GM21528 (cell line): ENCODE measurements around the gene PALLD.
"Not testable (repeated sequence)": the region's sequence is repeated elsewhere in the genome, so short reads cannot be mapped to it uniquely, and the experiment has no call there.

Source experiments
- ATAC-seq: cut with Tn5 transposase; IDR thresholded peaks from one replicate; pipeline ENCODE4 v1.9.1; 2021; ENCODE audit warnings: mild to moderate bottlenecking, moderate library complexity; ENCODE audit not compliant: unreplicated experiment, low FRiP score

PALLD gene

DNA sequence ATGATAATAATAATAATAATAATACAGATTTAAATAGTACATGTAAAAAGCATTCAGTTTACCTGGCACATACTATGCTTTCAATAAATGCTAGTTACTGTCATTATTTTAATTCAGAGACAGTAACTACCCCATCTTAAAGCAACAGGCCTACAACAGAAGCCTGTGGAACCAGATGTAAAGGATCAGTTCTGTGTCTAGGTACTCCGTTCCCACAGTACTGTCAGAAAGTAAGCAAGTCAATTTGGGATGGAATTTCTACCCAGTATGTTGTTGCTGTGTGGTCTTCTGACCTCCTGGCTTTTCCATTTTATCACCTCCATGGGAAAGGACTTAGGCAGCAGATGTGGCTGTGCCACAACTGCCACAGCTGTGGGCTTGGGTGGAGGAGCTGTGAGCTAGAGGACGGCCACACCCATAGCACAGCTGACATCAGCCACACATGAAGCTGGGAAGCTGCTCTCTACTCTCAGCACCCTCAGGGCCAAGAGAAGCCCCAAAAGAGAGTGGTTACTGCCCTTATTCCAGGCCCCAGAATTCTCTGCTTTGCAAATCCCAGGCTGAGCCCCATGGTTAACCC, 410.4 kb downstream of the PALLD start:
- ATAC-seq: no peak

DNA sequence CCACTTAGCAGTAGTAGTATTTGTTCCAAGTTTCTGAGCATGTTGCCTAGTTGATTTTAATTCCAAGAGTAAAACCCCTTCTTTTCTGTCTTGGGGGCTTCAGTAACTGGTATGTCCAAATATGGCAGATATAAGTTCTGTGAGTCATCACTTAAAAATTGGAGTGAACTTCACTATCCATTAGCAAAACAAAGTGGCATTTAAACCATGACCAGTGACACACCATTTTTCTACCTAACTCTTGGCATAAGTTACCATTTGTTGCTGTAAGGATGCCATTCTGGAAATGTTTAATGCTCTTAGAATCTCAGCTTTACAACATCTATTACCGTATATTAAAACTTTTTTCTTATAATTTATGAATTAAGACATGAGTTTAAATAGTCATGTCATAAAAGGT, 411.2 kb downstream of the PALLD start:
- no peak for ATAC-seq

DNA sequence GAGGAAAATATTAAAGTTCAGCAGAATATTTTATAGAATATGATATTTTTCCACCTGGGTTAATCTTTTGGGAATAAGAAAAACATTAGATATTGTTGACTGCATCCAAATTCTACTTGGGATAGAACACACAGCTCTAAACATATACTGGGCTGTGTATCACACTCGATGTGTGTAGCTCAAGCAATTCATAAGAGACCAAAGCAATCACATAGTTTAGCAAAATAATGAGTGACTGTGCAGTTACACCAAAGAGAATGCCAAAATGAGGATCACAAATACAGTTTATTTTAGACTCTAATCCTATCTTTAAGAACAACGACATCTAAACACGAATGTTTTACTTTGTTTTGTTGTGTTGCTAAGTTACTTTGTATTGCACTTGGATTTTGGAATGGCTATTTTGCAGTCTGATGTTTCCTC, 412.0 kb downstream of the PALLD start:
- ATAC-seq: no peak

- ATAC-seq: no peak
Measured at GRCh38 chr4:168914095-168914494, 417.2 kb downstream of the PALLD start.

GRCh38 chr4:168917138-168917779, 420.4 kb downstream of the PALLD start:
- no peak for ATAC-seq

DNA sequence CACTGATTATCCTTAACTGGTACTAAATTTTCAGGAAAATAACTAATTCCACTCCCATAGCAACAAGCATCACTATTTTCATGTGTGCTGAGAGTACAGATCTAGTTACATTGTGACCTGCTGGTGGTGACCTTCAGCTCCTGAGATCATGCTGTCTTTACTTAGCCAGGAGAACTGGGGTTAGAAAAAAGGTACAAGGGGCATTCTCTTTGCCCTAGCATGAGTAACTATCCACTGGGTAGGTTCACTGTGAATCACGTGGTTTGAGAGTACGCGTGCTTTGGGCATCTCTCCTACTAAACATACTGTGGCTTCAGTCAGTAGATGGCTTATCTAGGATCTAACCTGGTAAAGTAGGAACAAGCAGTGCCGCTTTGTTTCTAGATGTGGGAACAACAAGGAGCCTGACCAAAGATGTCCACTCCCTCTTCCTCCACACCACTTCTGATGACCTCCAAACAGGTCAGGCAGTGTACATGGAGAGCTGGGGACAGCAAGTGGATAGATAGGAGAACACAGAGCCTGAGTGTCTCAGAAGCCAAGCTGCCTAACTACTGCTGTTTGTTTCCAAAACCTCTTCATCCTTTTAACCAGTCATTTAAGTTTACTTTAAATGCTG, 423.0 kb downstream of the PALLD start:
- no peak for ATAC-seq

- no peak for ATAC-seq
Measured at GRCh38 chr4:168920441-168921065, 423.7 kb downstream of the PALLD start.

DNA sequence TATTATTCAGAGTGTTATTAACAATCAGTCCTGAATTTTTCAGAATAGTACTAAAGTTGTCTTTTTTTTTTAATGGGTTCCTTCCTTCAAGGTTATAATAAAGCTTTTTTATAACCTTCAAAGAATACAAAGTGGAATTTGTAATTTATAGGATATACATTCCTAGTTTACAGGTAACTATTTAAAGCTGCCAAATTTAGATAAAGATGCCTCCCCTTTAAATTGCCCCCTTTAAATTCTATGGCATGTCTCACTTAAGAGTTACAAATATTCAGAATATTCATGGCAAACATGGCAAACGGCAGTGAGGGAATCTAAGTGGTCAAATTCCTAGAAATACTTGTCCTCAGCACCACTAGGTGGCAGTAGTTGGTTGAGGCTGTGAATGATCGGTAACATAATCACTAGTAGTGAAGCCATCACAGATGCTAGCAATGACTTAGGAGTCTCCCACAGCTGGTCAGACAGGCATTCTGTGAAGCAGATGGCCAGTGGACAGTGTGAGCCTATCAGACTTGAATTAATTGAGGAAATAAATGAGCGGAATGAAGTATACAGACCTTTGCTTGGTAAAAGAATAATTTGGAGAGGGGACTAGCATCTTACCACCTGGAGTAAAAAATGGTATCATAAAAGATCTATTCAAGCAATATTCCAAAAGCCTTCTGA, 426.8 kb downstream of the PALLD start:
- peak; percentile 87 for ATAC-seq

- ATAC-seq: no peak
Measured at GRCh38 chr4:168924667-168925066, 427.8 kb downstream of the PALLD start.

DNA sequence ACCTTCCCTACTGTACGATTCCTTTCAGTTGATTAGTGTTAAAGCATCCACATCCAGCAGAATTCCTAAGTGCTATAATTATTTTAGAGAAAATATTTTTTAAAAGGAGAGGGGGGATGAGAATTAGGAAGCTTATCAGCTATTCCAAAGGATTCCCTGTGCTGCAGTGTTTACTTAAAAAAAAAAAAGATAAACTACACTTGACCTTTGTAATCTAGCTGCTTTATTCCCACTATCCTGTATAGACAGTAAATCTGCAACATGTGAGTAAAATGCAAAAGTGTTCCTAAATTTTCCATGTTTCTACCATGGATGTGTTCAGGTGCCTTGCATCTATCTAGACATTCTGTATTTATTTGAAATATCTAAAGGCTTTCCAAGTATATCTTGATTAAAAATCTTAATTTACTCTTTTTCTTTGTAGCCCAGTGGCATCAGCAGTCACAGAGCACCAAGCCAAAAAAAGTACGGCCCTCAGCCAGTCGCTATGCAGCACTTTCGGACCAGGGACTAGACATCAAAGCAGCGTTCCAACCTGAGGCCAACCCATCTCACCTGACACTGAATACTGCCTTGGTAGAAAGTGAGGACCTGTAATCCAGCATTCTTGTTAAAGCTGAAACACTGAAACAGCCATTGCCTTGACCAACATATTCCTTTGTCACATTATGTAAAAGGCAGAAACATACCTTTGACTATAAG, 429.1 kb downstream of the PALLD start:
- no peak for ATAC-seq

GRCh38 chr4:168928346-168928745, 431.5 kb downstream of the PALLD start:
- no peak for ATAC-seq

- no peak for ATAC-seq
Measured at GRCh38 chr4:168928875-168929274, 432.0 kb downstream of the PALLD start.

- no peak for ATAC-seq
Measured at GRCh38 chr4:168930413-168931196, 433.8 kb downstream of the PALLD start.

GRCh38 chr4:168931215-168931650, 434.4 kb downstream of the PALLD start:
- ATAC-seq: no peak

GRCh38 chr4:168932138-168932537, 435.3 kb downstream of the PALLD start:
- ATAC-seq: no peak

GRCh38 chr4:168933423-168933822, 436.6 kb downstream of the PALLD start:
- ATAC-seq: no peak

DNA sequence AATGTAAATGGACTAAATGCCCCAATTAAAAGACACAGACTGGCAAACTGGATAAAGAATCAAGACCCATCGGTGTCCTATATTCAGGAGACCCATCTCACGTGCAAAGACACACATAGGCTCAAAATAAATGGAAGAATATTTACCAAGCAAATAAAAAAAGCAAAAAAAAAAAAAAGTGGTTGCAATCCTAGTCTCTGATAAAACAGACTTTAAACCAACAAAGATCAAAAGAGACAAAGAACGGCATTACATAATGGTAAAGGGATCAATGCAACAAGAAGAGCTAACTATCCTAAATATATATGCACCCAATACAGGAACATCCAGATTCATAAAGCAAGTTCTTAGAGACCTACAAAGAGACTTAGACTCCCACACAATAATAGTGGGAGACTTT, 440.6 kb downstream of the PALLD start:
- not testable (repeated sequence) for ATAC-seq

GRCh38 chr4:168942985-168943384, 446.1 kb downstream of the PALLD start:
- no peak for ATAC-seq

DNA sequence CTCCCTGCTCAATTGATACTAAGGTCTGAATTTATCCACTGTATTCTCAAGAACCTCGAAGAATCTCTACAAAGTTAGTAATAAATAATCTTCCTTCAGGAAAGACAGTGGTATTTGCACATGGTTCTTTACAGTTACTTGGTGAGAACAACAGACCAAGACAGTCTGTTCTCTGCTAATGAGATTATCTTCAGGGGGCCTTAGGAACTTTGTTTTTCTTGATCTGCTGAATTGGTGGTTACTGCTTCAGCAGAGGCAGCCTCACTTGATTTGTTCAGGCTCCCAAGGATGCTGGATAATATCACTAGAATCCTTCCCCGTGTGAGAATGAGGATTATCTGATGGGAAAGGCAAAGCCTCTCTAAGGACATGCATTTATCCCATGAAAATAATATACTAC, 448.4 kb downstream of the PALLD start:
- ATAC-seq: no peak

- not testable (repeated sequence) for ATAC-seq
Measured at GRCh38 chr4:168952821-168953246, 456.0 kb downstream of the PALLD start.
